GM19395 (cell line): Measurements from ENCODE around the gene ARMC8.
A peak's percentile ranks its signal among the peaks of the same experiment; 100 is the strongest.

Experiments used
- ATAC-seq: cut with Tn5 transposase; IDR thresholded peaks from one replicate; pipeline ENCODE4 v1.9.1; 2021; ENCODE audit warnings: mild to moderate bottlenecking, moderate library complexity; ENCODE audit not compliant: unreplicated experiment

ARMC8 gene

DNA sequence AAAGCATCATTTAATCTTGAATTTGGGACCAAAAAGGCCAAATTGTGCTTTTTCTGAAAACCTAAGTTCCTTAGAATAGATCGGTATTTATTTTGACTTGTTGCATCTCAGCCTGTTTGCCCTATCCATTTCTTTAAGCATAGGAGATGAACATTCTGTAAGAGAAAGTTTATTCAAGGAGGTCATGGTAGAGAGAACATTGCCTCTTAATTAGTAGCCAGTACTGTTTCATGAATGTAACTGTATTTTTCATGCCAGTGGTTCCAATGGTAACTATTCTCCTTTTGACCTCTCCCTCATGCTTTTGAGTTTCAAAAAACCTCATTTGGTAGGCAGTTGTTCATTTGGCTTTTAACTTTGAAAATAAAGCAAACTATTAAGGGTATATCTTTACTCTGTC, 55.4 kb downstream of the ARMC8 start:
- ATAC-seq: no peak

DNA sequence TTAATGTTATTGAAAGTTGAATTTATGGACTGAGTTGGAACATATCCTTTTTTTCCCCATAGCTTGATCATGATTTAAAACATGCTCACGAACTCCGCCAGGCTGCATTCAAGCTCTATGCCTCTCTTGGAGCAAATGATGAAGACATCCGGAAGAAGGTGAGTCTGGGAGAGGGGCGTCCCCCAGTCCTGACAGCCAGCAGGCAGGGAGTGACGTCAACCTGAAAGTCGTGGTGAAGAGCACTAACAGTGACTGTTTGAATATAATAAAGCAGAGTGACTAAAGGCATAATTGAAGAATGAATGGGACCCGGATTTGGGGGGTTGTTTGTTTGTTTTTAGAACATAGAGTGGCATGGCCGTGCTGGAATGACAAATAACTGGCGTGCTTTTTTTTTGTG, 57.9 kb downstream of the ARMC8 start:
- ATAC-seq: no peak

DNA sequence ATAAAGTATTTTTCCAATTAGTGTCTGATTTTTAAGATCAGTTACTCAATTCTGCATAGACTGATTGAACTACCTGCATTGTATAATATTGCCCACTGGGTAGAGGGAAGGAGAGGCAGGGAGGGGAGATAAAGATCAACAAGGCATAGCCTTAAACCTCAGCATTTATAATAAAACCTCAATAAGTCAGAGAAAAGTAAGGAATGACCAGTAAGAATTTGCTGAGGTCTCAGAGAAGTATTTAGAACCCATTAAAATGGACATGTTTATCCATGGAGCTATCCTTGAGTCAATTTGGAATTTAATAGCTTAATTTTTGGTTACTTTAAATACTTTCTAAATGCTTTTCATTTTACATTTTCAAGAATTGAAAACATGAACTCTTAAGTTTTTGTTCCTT, 62.5 kb downstream of the ARMC8 start:
- no peak for ATAC-seq

DNA sequence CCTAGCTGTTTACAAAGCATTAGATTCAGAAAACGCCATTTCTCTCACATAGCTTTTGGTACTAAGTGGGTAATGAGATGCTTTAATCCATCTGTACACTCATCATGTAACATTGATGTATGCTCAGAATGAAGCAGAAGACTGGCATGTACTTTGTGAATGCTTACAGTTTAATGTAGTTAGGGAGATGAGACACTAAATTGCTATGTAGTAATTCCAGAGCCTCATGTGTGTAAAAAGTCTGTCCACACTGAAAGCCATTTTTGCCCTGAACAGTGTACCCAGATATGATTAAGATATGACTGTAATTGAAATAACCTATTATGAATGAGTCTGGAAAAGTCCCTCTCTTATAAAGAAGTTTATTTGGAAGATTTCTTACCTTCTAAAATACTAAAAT, 66.5 kb downstream of the ARMC8 start:
- no peak for ATAC-seq

DNA sequence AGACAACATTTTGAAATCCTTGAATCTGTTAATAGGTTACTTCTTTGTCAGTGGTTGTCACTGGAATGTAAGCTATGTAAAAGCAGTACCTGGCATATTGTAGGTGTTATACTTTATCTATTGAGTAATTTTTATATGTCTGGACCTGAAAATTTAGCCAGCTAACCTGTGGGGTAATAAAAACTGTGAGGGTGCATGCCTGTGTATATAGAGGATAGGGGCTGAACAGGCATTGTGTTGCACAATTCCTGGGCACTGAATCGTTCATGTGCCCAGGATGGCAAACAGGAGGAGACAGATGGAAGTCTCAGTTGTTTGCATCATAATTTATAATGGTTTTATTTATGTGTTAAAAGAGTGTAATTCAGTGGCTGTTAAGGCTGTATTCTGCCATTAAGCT, 67.1 kb downstream of the ARMC8 start:
- no peak for ATAC-seq

DNA sequence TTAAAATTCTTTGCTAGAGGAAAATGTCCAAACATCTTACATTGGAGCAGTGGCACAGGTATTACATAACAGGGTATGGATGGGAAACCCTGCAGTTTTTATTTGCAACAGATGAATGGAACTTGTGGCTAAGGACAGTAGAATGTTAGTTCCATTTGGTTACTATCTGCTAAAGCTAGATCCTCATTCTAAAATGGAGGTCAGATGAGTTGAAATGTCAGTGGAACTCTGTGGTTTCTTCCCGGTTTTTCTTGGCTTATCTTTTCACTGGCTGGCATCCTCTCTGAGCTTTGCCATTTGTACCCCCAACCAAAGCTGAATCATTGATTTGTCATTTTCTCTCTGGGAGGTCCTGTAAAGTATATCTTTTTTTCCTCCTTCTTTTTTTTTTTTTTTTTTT, 68.9 kb downstream of the ARMC8 start:
- ATAC-seq: no peak

DNA sequence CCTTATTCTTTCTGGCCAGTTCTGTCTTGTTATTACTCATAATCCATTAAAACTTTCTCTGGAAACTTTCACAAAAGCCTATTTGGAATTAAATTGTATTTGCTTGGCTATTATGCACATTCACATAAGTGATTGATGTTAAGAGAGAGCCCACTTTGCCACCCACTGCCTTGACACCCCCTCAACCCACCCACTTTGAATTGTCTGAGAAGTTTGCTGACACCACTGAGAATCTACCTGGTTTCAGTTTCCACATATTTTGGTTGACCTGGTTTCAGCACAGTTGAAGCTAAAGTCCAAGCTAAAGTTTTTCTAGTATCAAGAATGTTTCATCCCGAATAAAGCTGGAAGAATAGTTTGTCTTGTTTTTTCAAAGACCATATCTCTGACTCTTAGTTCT, 70.9 kb downstream of the ARMC8 start:
- no peak for ATAC-seq

DNA sequence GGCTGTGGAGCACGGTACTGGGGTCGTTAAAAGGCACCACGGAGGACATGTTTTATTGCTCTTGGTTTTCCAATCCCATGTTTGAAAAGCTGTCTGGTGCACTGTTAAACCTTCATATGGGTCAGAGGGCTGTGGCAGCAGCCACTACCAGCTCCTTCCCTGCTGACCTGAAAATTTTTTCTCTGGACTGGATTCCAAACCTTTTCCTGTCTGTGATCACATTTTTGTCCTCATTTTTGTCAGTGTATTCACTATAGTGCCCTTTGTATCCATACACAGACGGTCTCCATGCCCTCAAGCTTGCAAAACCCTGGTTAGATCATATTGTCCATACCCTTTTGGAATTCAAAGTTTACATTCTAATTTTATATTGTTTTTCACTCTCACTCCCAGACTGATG, 72.0 kb downstream of the ARMC8 start:
- no peak for ATAC-seq

DNA sequence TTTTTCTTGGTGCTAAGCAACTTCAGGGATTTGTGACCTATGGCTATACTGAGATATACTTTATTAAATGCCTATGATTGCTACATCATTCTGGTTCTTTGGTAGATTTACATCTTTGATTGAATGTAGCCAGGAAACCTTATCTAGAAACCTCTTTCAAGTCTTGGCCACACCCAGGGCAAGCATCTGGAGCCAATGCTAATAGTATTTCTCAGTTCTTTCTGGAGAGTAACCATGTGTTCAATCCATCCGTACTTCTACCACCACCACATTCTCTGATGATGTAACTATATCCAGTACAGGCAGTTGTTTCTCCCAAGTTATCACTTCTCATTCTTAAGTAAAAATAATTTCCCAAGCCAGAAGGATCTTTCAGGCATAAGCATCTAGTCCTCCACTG, 73.5 kb downstream of the ARMC8 start:
- no peak for ATAC-seq

DNA sequence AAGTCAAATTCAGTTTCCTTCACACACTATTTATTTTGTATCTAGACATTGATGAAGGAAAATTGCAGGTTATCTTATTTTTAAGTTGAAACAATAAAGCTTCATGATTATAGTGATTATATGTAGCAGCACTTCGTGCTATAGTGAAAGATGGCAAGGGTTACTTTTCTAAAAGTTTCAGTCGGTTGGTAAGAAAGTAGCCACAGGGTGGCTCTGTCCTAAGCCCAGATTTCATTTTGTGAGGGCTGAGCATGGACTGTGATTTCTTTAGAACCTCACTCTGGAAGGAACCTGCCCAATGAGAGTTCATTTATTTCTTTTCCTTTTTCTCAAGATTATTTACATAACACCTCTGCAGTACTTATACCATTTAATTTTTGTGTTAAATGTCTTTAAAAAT, 76.0 kb downstream of the ARMC8 start:
- ATAC-seq: no peak

DNA sequence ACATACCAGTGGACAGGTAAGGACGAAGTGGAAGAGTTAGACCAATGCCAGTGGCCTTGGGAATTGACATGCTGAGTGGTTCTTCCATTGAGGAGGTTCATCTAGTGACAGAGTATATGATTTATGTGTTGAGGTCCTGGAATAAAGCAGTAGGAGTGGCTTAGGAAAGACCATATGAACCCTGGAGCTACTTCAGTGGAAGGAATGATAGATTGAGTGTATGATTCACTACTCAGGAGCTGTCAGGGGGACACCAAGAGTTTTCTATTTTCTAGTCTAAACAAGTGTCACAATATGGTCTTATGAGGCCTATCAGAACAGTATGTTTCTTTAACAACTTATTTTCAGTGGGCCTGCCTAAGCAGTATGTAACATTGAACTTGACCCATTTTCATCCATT, 78.6 kb downstream of the ARMC8 start:
- ATAC-seq: no peak

DNA sequence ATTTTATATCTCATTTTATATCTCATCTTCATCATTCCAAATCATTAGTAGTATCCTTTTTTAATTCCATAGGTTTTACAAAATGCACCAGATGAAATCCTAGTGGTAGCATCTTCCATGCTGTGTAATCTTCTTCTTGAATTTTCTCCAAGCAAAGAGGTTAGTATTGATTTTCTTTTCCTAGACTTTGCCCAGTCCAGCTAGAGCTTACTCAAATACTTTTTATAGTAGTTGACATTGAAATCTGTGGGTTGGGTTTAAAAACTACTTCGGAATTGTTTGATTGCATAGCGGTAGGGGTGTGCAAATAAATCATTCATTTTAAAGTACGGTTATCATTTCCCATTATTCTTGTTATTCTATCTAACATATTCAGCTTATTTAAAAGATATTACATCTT, 80.0 kb downstream of the ARMC8 start:
- ATAC-seq: no peak

DNA sequence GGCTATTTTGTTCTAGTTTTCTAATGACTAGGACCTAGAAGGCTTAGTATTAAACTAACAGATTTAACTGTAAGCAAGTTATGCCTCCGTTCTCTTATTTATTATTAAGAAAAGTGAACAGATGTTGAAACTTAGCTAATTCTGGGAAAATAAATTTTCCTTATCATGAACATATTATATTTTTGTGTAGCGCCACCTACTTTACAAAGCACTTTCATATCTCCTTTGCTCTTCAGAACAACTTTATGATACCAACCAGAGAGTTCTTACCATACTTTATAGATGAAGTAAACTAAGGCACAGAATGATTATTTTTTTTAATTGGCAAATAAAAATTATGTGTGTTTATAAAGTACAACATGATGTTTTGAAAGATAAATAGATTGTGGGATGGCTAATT, 83.1 kb downstream of the ARMC8 start:
- ATAC-seq: no peak

DNA sequence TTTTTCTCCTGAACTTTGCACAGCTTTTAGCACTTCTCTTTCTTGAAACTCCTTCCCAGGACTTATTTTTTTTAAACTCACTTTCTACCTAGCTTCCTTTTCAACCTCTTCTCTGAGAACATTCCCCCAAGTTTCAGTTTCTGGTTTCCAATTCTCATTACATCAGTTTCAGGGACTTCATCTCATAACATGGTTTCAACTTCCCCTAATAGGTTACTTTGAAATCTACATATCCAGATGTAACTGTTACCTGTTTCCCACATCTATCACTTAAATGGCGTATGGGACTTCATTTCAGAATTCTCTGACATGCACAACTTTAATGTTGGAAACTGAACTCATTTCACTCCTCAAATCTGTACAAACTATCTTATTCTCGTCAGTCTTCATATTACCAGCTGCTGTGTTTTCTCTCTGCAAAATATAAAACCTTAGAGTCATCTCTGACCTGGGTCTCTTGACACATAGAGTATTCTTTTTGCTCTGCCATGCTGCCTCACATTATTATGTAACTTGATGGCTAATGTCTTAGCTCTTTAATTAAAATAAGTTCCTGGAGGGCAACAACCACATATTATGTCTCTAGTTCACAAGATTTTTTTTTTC, 84.2 kb downstream of the ARMC8 start:
- ATAC-seq: peak; percentile 73

DNA sequence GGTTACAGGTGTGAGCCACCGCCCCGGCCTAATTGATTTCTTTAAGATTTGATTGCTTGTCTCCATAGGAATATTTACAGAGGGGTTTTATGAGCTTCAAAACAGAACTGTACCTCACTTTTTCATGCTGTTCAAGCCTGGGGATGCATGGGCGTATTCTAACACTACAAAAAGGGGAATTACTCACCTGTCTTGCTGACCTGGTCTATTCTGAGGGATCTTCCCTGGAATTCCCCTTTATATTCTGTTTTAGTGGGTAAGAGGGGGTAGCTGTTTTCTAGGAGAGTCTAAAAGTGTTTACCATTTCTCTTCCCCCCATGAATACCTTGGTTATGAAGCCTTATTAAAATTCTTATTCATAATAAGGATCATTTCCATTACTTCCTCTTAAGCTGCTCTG, 94.5 kb downstream of the ARMC8 start:
- no peak for ATAC-seq

DNA sequence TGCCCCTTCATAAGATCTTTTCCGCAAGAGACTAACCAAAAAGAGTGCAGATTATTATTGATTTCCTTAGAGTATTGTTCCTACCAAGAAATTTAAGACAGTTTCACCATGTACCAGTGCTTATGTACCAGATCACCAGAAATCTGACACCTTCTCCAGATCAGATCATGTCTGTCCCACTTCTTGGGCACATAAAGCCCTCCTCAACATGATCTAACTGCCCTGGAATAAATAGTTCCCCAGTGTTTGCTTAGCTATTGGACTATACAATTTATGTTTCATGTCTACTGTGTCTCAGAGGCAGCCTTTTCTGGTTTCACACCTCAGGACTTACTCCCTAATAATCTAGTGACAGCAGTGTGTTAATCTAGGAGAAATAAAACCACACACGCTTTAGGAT, 95.7 kb downstream of the ARMC8 start:
- no peak for ATAC-seq

DNA sequence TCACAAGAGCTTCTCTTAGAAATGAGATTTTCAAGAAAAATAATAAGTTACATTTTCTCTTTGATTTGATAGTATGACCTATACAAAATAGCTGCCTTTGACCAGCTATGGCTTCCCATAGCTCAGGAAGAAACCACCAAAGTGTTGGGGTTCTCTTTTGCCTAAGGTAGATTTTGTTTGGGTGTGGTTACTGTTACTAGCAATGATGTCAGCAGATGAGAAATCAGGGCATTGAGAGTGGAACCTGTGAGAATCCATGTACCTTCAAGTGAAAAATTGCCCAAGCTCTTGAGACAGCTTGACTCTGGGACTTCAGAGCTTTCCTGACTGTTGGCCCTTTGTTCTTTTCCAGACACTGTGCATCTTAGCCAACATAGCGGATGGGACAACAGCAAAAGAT, 97.0 kb downstream of the ARMC8 start:
- no peak for ATAC-seq

DNA sequence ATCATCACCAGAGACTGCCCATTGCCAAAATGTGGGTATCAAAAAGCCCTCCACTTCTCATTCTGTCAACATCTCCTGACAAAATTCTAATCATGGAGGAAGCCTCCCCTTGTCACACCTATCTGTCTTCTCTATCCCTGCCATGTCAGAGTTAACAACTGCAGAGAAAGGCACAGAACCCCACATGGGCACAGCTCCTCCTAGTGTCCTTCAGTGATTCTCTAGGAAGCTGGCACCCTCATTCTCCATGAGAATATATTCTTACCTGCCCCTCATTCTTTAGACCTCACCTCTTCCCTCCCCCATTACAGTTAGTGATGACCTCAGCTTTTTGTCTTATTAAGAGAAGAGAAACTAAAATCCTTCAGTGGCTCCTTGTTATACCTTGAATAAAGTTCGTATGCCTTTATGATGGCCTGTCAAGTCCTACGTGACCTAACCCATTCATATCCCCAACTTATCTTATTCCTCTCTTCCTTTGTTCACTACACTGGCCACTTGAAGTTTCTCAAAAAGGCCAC, 97.9 kb downstream of the ARMC8 start:
- ATAC-seq: no peak

DNA sequence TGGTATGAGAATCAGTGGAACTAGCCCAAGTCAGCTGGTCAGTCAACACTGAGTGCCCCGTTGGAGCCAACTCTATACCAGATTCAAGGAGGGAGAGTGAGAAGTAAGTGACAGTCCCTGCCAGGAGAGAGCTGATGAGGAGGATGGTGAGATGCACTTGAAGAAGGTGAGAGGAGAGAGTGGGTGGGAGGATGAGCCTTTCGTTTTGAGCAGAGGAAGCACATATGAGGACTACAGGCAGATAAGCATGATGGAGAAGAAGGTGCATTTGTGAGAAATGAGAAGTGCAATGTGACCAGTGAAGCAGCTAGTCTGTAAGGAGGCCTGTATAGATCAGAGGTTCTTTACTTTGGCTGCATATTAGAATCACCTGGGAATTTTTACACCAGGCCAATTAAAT, 102.2 kb downstream of the ARMC8 start:
- no peak for ATAC-seq

DNA sequence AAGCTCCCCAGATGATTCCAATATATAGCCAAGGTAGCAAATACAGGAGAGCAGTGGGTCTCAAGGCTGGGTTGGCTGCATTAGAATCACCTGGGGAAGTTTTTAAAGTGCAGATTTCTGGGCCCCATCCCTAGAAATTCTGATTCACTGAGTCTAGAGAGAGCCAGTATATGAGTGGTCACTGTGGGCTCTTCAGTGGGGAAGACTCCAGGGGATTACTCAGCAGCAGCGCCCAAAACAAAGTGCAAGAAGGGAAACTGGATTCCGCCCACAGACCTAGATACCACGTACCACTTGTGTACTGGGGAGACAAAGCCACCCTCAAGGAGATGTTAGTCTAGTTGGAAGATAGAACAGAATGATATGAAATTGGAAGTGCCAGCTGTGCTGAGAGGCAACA, 102.6 kb downstream of the ARMC8 start:
- no peak for ATAC-seq

DNA sequence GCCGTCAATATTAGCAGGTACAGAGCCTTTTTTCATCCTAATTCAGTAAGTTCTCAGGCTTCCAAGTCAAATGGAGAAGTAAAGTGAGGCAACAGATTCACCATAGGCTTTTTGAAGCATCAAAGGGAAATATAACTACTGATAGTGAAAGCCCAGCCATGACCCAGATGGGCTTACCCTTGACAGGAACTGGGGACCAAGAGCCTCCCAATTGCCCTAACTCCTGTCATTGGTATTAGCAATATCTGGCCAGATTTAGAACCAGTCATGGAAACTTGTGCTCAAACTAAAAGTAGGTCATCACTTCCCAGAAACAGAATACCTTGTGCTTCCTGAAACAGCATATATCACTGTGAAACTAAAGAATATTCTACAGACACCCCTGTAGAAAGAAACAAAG, 109.5 kb downstream of the ARMC8 start:
- ATAC-seq: peak; percentile 59

DNA sequence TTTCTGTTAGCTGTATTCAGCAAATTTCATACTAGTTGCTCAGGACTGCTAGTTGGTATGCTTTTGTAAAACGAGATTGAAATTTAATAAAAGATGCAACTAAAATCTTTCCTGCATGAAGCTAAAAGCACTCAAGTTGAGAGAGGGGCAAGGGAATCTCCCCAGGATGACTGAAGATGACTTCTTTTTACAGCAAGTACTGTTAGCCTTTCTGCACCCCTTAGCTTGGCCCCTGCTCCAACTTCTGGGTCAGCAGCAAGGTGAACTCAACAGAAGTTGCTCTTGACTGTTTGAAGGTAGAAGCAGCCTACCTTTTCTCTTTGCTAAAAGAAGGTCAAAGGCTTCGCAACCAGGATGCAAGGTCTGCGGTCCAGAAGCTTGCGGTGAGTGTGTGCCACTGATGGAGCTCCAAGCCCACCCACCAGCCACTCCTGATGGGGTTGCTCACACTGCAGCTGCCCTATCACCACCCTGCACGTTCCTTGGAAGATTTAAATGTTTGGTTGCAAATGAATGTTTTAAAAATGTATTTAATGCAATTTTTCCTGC, 110.0 kb downstream of the ARMC8 start:
- peak; percentile 15 for ATAC-seq

DNA sequence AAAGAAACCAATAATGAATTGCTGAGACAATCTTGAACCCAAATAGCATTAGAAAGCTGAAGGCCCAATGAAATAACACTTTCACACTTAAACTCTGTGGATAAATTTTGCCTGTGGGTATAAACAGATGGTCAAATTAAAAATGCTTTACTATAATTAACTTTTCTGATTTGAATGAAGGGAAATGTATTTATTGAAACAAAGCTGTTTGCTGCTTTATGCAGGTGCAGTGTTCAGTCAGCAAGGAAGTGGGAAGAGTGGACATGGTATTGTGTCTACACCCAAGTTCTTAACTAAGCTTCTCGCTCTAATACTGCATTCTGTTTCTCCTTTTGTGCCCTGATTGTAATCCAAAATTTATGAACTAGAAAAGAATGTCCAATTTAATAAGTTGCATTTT, 110.8 kb downstream of the ARMC8 start:
- no peak for ATAC-seq
